CD4-positive, alpha-beta memory T cell (primary cell): ENCODE measurements around the gene DUS2. TPM values are rescaled to one million over a fixed set of nuclear protein-coding genes. Genes with fewer than 3 reads are reported as not detected.

Experiments used
- CTCF ChIA-PET: fragments of 350-600 bp; sonication (Branson Sonifier 250); formaldehyde crosslinking; loops from one replicate; lab custom pipeline; 2021; ENCODE audit warnings: inconsistent platforms; ENCODE audit not compliant: partially characterized antibody; lab: Charles Lee
- POLR2A ChIA-PET: fragments of 350-600 bp; sonication (Branson Sonifier 250); formaldehyde crosslinking; loops from one replicate; lab custom pipeline; 2021; ENCODE audit not compliant: partially characterized antibody; lab: Charles Lee
- DNase-seq, 5 donors: peaks; one replicate each; pipeline versions ENCODE4 v3.0.0 to v3.0.0-alpha.2; 2020 to 2022; ENCODE audit warnings: mixed read lengths in 1 of 5
- H3K27ac ChIP-seq: one replicate; pipeline ENCODE4 v1.7.0; 2013; ENCODE audit warnings: low read depth, low read length
- H3K27me3 ChIP-seq: 2 replicates; pipeline ENCODE4 v1.7.0; 2013; ENCODE audit warnings: mild to moderate bottlenecking, low read length, moderate library complexity; ENCODE audit not compliant: insufficient read depth
- H3K36me3 ChIP-seq: 2 replicates; pipeline ENCODE4 v1.7.0; 2013; ENCODE audit warnings: mild to moderate bottlenecking, low read length, moderate library complexity; ENCODE audit not compliant: insufficient read depth
- H3K4me1 ChIP-seq: 2 replicates; pipeline ENCODE4 v1.7.0; 2013; ENCODE audit warnings: mild to moderate bottlenecking, low read length, moderate library complexity; ENCODE audit not compliant: insufficient read depth
- H3K4me3 ChIP-seq, 2 donors: one replicate each; pipeline ENCODE4 v1.7.0; 2013; ENCODE audit warnings: low read length in 2 of 2, mild to moderate bottlenecking in 1 of 2
- H3K9me3 ChIP-seq, 2 donors: one replicate each; pipeline ENCODE4 v1.7.0; 2013; ENCODE audit warnings: low read length in 2 of 2, control low read depth in 1 of 2; ENCODE audit not compliant: control insufficient read depth in 1 of 2
- H3K27ac Mint-ChIP-seq, 7 donors: one replicate each; pipeline ENCODE4 v1.8.0; 2020 to 2021; ENCODE audit warnings: mixed read lengths in 7 of 7, mild to moderate bottlenecking in 6 of 7, inconsistent platforms in 3 of 7, moderate library complexity in 3 of 7
- H3K27me3 Mint-ChIP-seq, 2 donors: one replicate each; pipeline ENCODE4 v1.8.0; 2020 to 2021; ENCODE audit warnings: mixed read lengths in 2 of 2
- H3K36me3 Mint-ChIP-seq, 2 donors: one replicate each; pipeline ENCODE4 v1.8.0; 2020 to 2021; ENCODE audit warnings: mixed read lengths in 2 of 2, inconsistent platforms in 1 of 2, mild to moderate bottlenecking in 1 of 2
- H3K4me1 Mint-ChIP-seq, 4 donors: one replicate each; pipeline ENCODE4 v1.8.0; 2020 to 2021; ENCODE audit warnings: mixed read lengths in 4 of 4, mild to moderate bottlenecking in 1 of 4
- H3K4me3 Mint-ChIP-seq, 8 donors: one replicate each; pipeline ENCODE4 v1.8.0; 2020 to 2021; ENCODE audit warnings: mixed read lengths in 8 of 8, mild to moderate bottlenecking in 7 of 8, moderate library complexity in 6 of 8, inconsistent platforms in 3 of 8
- H3K9me3 Mint-ChIP-seq, 8 donors: one replicate each; pipeline ENCODE4 v1.8.0; 2020 to 2021; ENCODE audit warnings: mixed read lengths in 8 of 8, mild to moderate bottlenecking in 5 of 8, inconsistent platforms in 3 of 8, moderate library complexity in 1 of 8
- intact Hi-C: fragments of 100-400 bp; cut with micrococcal nuclease; formaldehyde crosslinking; loops from one replicate; pipeline ENCODE4 v1.15.1; 2023
- polyA plus RNA-seq, 2 donors: library from polyadenylated mRNA; unstranded; fragments of 300-500 nt; fragmentation: Illumina TruSeq; gene quantifications; one replicate each; pipeline ENCODE4 v1.2.3, GENCODE V29; 2021
- total RNA-seq, 2 experiments: library from RNA; stranded (reverse); gene quantifications; one replicate each; pipeline ENCODE4 v1.2.3, GENCODE V29; 2021

Gene DUS2
- total and polyA plus RNA-seq, 4 experiments from 2014 or later, result 9.0 to 14.6 (median 12.8) TPM

DNA sequence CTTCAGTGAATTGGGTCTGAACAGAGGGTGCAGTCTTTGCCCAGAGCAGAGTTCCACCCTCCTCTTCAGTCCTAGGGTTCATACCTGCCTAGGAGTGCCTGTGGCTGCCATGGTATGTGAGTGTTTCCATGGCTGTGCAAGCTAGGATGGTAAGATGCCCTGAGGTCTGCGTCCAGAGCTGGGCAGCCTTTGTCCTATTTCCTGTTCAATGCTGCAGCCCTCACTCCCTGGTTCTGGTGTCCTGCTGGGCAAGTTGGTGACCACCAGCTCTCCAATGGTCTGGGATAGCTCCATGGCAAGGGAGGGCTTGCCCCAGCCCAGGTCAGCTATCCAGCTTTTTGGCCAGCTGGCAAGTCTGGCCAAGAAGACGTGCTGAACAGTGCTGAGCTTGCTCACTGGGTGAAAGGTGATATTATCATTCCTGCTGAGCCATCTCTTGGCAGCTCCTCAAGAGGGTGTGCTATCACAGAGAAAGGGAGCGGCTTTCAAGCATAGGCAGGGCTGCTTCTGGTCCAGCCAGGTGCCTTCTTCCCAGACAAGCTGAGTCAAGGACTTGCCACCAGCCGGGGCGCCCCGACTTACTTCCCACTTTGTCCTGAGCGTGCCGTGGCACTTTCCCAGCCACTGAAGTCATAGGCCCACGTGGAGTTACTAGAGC is 49.1 kb downstream of the DUS2 start:
- H3K36me3 Mint-ChIP-seq, result peaks cover 23 to 28% of the 10 kb centered on the region in 2 donors
- ChIA-PET POLR2A (interaction anchor here (0.8 to 17.1 kb wide), 3 partner anchors 10 to 44 kb away, joined by 3 to 474 read pairs (median 3); partner anchors contain the start of gene NFATC3), CTCF (interaction anchor here (1.6 to 8.2 kb wide), 6 partner anchors 12 to 156 kb away, joined by 4 to 83 read pairs (median 6); partner anchors contain the start of gene NFATC3)
- H3K4me1 ChIP-seq, result peaks cover 86% of the 10 kb centered on the region
- peak overlapping the region in 5 of 7 donors; percentile 12 to 74 (median 53) for H3K27ac Mint-ChIP-seq
- H3K27ac ChIP-seq, result no peak overlapping the region
- H3K9me3 Mint-ChIP-seq, result peaks cover 0 to 2% (median 0%) of the 10 kb centered on the region in 8 donors
- intact Hi-C loops, result no loop called here
- H3K27me3 ChIP-seq, result no peaks in the 10 kb centered on the region
- peaks cover 62 to 91% (median 79%) of the 10 kb centered on the region in 4 donors for H3K4me1 Mint-ChIP-seq
- H3K4me3 Mint-ChIP-seq, result peak overlapping the region in 5 of 8 donors; percentile 6 to 39 (median 27)
- H3K9me3 ChIP-seq, result no peaks in the 10 kb centered on the region
- no peak for DNase-seq
- no peaks in the 10 kb centered on the region for H3K36me3 ChIP-seq
- no peaks in the 10 kb centered on the region for H3K27me3 Mint-ChIP-seq
- no peak overlapping the region for H3K4me3 ChIP-seq

DNA sequence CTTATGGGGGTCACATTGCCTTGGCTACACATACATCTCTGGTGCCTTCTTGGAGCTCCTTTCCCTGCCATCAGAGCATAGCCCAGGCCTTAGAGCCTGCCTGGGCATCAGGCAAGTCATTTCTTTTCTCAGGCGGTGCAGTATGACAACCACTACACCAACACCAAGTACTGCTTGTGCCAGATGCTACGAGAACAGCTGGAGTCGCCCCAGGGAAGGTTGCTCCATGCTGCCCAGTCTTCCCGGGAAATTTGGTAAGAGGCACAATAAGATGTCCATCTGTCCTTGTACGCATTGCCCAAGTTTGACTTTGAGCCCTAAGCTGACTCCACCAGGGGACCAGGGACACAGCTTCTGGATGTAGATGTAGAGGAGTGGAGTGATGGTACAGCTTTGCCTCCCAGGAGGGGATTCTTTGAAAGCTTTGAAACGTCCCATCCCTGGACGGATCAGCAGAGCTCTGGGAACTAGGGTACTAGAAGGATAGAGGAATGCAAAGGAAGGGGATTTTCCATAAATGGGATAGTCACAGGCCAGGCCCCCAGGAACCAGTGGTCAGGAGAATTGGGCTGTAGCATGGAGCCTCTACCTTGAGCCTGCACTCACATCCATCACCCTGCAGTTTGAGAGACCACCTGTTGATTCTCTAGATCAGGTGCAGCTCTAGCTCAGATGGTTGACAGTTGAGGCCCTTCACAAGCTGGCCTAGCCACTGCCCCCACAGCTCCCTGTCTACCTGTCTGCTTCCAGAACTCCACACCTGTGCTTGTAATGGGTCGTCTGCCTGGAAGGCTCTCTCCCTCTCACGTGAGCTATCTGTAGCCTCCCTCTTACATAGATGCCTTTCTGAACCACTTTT is 51.0 kb downstream of the DUS2 start:
- H3K4me3 ChIP-seq, result peak overlapping the region in 1 of 2 donors; percentile 20
- peaks cover 94% of the 10 kb centered on the region for H3K4me1 ChIP-seq
- Mint-ChIP-seq H3K4me3 (peak overlapping the region in 7 of 8 donors; percentile 79 to 89 (median 86)), H3K4me1 (peaks cover 70 to 92% (median 83%) of the 10 kb centered on the region in 4 donors), H3K27me3 (no peaks in the 10 kb centered on the region), H3K27ac (peak overlapping the region; percentile 58 to 95 (median 91)), H3K9me3 (peaks cover 0 to 2% (median 0%) of the 10 kb centered on the region in 8 donors), H3K36me3 (peaks cover 24 to 33% of the 10 kb centered on the region in 2 donors)
- no peaks in the 10 kb centered on the region for H3K36me3 ChIP-seq
- no peaks in the 10 kb centered on the region for H3K9me3 ChIP-seq
- no peak for DNase-seq
- intact Hi-C loops, result loop anchor here (1.0 kb wide), 1 partner anchor 10 kb away; no protein-coding TSS in a partner anchor
- no peaks in the 10 kb centered on the region for H3K27me3 ChIP-seq
- ChIA-PET CTCF (interaction anchor here (1.2 to 8.2 kb wide), 5 partner anchors 10 to 154 kb away, joined by 3 to 83 read pairs (median 7); partner anchors contain the start of gene NFATC3), POLR2A (interaction anchor here (0.8 to 17.1 kb wide), 8 partner anchors 5 to 163 kb away, joined by 3 to 474 read pairs (median 4); partner anchors contain the start of genes DDX28, DPEP2, DUS2 and NFATC3)
- H3K27ac ChIP-seq, result peak overlapping the region; percentile 40

DNA sequence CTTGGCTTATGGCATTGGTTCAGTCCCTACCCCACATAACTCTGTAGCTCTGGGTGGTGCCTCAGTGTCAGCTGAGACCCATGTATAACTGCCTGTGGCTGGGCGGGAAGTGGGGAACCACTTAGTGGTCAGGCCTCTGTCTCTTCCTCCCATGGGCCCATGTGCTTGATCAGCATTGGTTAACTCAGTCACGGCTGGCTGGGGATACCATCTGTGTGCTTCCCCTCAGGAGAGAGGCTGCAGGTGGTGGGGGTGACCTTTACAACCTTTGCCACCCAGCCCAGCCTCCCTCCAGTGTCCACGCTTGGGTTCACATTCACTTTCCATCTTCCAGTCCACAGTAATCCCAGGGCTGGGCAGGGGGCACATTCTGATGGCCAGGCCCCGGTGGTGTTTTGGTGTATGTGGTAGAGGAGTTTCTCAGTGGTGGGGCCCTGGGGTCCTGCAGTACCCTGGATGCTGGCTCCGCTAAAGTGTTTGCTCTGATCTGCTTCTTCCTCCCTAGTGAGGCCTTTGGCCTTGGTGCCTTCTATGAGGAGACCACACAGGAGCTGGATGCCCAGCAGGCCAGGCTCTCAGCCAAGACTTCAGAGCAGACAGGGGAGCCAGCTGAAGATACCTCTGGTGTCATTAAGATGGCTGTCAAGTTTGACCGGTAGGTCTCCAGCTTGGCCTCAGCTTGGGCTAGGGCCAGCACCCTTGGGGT is 51.9 kb downstream of the DUS2 start:
- Mint-ChIP-seq H3K4me3 (peak overlapping the region; percentile 26 to 89 (median 84)), H3K27ac (peak overlapping the region; percentile 66 to 95 (median 91)), H3K4me1 (peaks cover 70 to 92% (median 84%) of the 10 kb centered on the region in 4 donors), H3K36me3 (peaks cover 24 to 39% of the 10 kb centered on the region in 2 donors), H3K9me3 (peaks cover 0 to 2% (median 0%) of the 10 kb centered on the region in 8 donors), H3K27me3 (no peaks in the 10 kb centered on the region)
- no peaks in the 10 kb centered on the region for H3K9me3 ChIP-seq
- peak overlapping the region; percentile 40 for H3K27ac ChIP-seq
- POLR2A ChIA-PET, result interaction anchor here (0.8 to 17.1 kb wide), 10 partner anchors 5 to 162 kb away, joined by 3 to 474 read pairs (median 4); partner anchors contain the start of genes DDX28, DPEP2, DUS2 and NFATC3
- intact Hi-C loops, result loop anchor here (1.0 kb wide), 1 partner anchor 9 kb away; no protein-coding TSS in a partner anchor
- CTCF ChIA-PET, result interaction anchor here (1.3 to 8.2 kb wide), 4 partner anchors 9 to 258 kb away, joined by 4 to 83 read pairs (median 32); partner anchors contain the start of gene NFATC3
- H3K4me1 ChIP-seq, result peaks cover 94% of the 10 kb centered on the region
- H3K36me3 ChIP-seq, result no peaks in the 10 kb centered on the region
- peak; percentile 63 to 82 (median 71) for DNase-seq
- no peaks in the 10 kb centered on the region for H3K27me3 ChIP-seq
- H3K4me3 ChIP-seq, result peak overlapping the region in 1 of 2 donors; percentile 1

DNA sequence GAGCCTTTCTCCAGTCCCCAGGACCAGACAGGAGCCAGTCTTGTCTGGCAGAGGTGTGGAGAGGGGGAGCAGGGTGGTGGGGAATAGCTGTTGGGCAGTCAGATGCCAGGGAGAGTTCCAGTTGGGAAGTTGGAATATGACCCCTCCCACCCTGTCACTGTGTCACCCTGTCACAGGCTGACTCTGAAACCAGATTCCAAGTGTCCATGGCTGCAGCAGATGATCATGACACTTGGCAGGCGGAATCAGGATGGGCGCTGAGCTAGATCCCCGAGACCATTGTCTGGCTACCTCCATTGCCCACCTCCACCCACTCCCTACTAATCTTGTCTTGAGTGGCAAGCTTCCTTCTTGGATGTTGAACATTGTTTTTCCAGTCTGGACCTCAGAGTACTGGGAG is 52.9 kb downstream of the DUS2 start:
- Histone ChIP-seq H3K9me3 (no peaks in the 10 kb centered on the region), H3K27ac (no peak overlapping the region), H3K27me3 (no peaks in the 10 kb centered on the region), H3K4me1 (peaks cover 94% of the 10 kb centered on the region), H3K4me3 (no peak overlapping the region), H3K36me3 (no peaks in the 10 kb centered on the region)
- Mint-ChIP-seq H3K36me3 (peaks cover 24 to 39% of the 10 kb centered on the region in 2 donors), H3K4me1 (peaks cover 61 to 92% (median 82%) of the 10 kb centered on the region in 4 donors), H3K27ac (peak overlapping the region in 6 of 7 donors; percentile 38 to 84 (median 71)), H3K27me3 (no peaks in the 10 kb centered on the region), H3K4me3 (peak overlapping the region in 4 of 8 donors; percentile 46 to 89 (median 76)), H3K9me3 (peaks cover 0 to 2% (median 0%) of the 10 kb centered on the region in 8 donors)
- POLR2A ChIA-PET, result interaction anchor here (0.5 to 17.1 kb wide), 7 partner anchors 6 to 391 kb away, joined by 3 to 474 read pairs (median 4); partner anchors contain the start of genes DDX28, DUS2, NFATC3 and PSMB10
- CTCF ChIA-PET, result interaction anchor here (0.7 to 8.2 kb wide), 4 partner anchors 8 to 259 kb away, joined by 3 to 83 read pairs (median 32); partner anchors contain the start of genes NFATC3 and SLC7A6
- no peak for DNase-seq
- intact Hi-C loops, result no loop called here

DNA sequence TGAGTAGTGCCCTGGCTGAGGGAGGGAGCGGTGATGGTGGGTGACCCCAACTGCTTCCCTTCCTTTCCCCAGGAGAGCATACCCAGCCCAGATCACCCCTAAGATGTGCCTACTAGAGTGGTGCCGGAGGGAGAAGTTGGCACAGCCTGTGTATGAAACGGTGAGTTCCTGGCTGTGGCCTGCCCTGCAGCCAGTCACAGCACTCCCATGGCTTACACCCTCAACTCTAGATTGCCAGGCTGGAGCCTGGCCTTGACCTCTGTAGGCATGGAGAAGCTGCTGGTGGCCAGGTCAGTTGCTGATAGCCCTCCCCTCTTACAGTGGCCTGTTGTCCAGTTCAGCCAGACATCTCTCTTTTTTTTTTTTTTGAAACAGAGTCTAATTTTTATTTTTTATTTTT is 53.5 kb downstream of the DUS2 start:
- intact Hi-C loops, result no loop called here
- ChIA-PET CTCF (interaction anchor here (1.4 to 8.2 kb wide), 3 partner anchors 8 to 260 kb away, joined by 5 to 83 read pairs (median 59); partner anchors contain the start of gene NFATC3), POLR2A (interaction anchor here (0.5 to 17.1 kb wide), 7 partner anchors 5 to 919 kb away, joined by 3 to 474 read pairs (median 4); partner anchors contain the start of genes DDX28, DUS2 and NFATC3)
- no peaks in the 10 kb centered on the region for H3K9me3 ChIP-seq
- H3K4me3 ChIP-seq, result no peak overlapping the region
- no peaks in the 10 kb centered on the region for H3K27me3 Mint-ChIP-seq
- H3K36me3 Mint-ChIP-seq, result peaks cover 21 to 36% of the 10 kb centered on the region in 2 donors
- H3K4me1 ChIP-seq, result peaks cover 94% of the 10 kb centered on the region
- no peak for DNase-seq
- peak overlapping the region in 5 of 7 donors; percentile 38 to 84 (median 74) for H3K27ac Mint-ChIP-seq
- peak overlapping the region in 1 of 8 donors; percentile 57 for H3K4me3 Mint-ChIP-seq
- H3K36me3 ChIP-seq, result no peaks in the 10 kb centered on the region
- H3K27me3 ChIP-seq, result no peaks in the 10 kb centered on the region
- H3K4me1 Mint-ChIP-seq, result peaks cover 63 to 92% (median 82%) of the 10 kb centered on the region in 4 donors
- peaks cover 0 to 2% (median 0%) of the 10 kb centered on the region in 8 donors for H3K9me3 Mint-ChIP-seq
- H3K27ac ChIP-seq, result no peak overlapping the region
